HepG2 (cell line): Measurements from ENCODE around the gene ALDH3B2. TPM values are rescaled to one million over a fixed set of nuclear protein-coding genes. Genes with fewer than 3 reads are reported as not detected.

Source experiments
- BATF2 ChIP-seq: sonication (generic); formaldehyde crosslinking; IDR thresholded peaks from 2 replicates; pipeline ENCODE4 v1.8.0; 2022; ENCODE audit warnings: mild to moderate bottlenecking, missing genetic modification reagents, moderate library complexity
- EEA1 ChIP-seq: sonication (generic); formaldehyde crosslinking; IDR thresholded peaks from 2 replicates; pipeline ENCODE4 v1.5.1; 2020; ENCODE audit warnings: mild to moderate bottlenecking, missing genetic modification reagents, borderline replicate concordance
- FOXK2 ChIP-seq: fragments of 450-650 bp; IDR thresholded peaks from 2 replicates; pipeline ENCODE4 v1.6.1; 2016
- FOXM1 ChIP-seq: sonication (generic); formaldehyde crosslinking; IDR thresholded peaks from 2 replicates; pipeline ENCODE4 v1.5.0; 2020; ENCODE audit warnings: missing genetic modification reagents
- GTF2F1 ChIP-seq: fragments of 150-350 bp; IDR thresholded peaks from 2 replicates; pipeline ENCODE4 v1.6.1; 2014; ENCODE audit warnings: low read length
- KLF12 ChIP-seq: sonication (generic); formaldehyde crosslinking; IDR thresholded peaks from 2 replicates; pipeline ENCODE4 v1.4.0; 2020; ENCODE audit warnings: missing genetic modification reagents, borderline replicate concordance
- KLF15 ChIP-seq: sonication (generic); formaldehyde crosslinking; IDR thresholded peaks from 2 replicates; pipeline ENCODE4 v1.8.1; 2023; ENCODE audit warnings: borderline replicate concordance, mild to moderate bottlenecking, inconsistent platforms, missing genetic modification reagents, mixed read lengths
- MTF2 ChIP-seq: sonication (generic); formaldehyde crosslinking; IDR thresholded peaks from 2 replicates; pipeline ENCODE4 v1.5.0; 2020; ENCODE audit warnings: missing genetic modification reagents, borderline replicate concordance
- SMAD9 ChIP-seq: sonication (generic); formaldehyde crosslinking; IDR thresholded peaks from 2 replicates; pipeline ENCODE4 v1.5.1; 2020; ENCODE audit warnings: mild to moderate bottlenecking, missing genetic modification reagents
- SMC3 ChIP-seq: IDR thresholded peaks from 2 replicates; pipeline ENCODE4 v1.6.1; 2011; ENCODE audit warnings: low read length, improper control_type of control experiment
- SP5 ChIP-seq: IDR thresholded peaks from 2 replicates; pipeline ENCODE4 v1.6.1; 2016; ENCODE audit warnings: low read depth, borderline replicate concordance
- ZFP36L2 ChIP-seq: sonication (generic); formaldehyde crosslinking; IDR thresholded peaks from 2 replicates; pipeline ENCODE4 v1.4.0; 2020; ENCODE audit warnings: missing genetic modification reagents
- ZNF207 ChIP-seq: fragments of 450-650 bp; IDR thresholded peaks from 2 replicates; pipeline ENCODE4 v1.6.1; 2016; ENCODE audit warnings: antibody characterized with exemption, borderline replicate concordance
- ZNF556 ChIP-seq: sonication (generic); formaldehyde crosslinking; IDR thresholded peaks from 2 replicates; pipeline ENCODE4 v1.4.0; 2020; ENCODE audit warnings: mild to moderate bottlenecking, missing genetic modification reagents, borderline replicate concordance
- ZNF562 ChIP-seq: sonication (generic); formaldehyde crosslinking; IDR thresholded peaks from 2 replicates; pipeline ENCODE4 v1.8.0; 2022; ENCODE audit warnings: missing genetic modification reagents, borderline replicate concordance
- ZNF589 ChIP-seq: sonication (generic); formaldehyde crosslinking; conservative IDR thresholded peaks from 2 replicates; pipeline ENCODE4 v1.8.0; 2022; ENCODE audit warnings: mild to moderate bottlenecking, moderate library complexity, missing genetic modification reagents
- ZNF737 ChIP-seq: sonication (generic); formaldehyde crosslinking; IDR thresholded peaks from 2 replicates; pipeline ENCODE4 v1.5.0; 2020; ENCODE audit warnings: missing genetic modification reagents, mild to moderate bottlenecking, borderline replicate concordance
- polyA plus RNA-seq, 8 experiments: library from polyadenylated mRNA; depleted of rRNA in 3 of 8; stranded (reverse) in 7 of 8; unstranded in 1 of 8; fragments of >200 nt; fragmentation: Illumina TruSeq in 4 of 8; extraction: Trizol in 4 of 8; gene quantifications; 2 replicates each; pipeline versions ENCODE4 v1.2.1 to v1.2.3, GENCODE V29; 2011 to 2016; ENCODE audit warnings: low read depth in 4 of 8, missing spikeins in 1 of 8, mixed read lengths in 1 of 8; ENCODE audit not compliant: insufficient read depth in 1 of 8
- total RNA-seq, 5 experiments: library from RNA; depleted of rRNA; stranded (reverse); fragments of >200 nt; fragmentation: Illumina TruSeq; extraction: Trizol; gene quantifications; 2 replicates each; pipeline ENCODE4 v1.2.3, GENCODE V29; 2016; ENCODE audit warnings: low read depth in 1 of 5
- TF ChIP-seq, protein P1 (sequence below): sonication (generic); formaldehyde crosslinking; IDR thresholded peaks from 2 replicates; pipeline ENCODE4 v1.4.0; 2020; ENCODE audit warnings: missing genetic modification reagents, borderline replicate concordance
- TF ChIP-seq, protein P2 (sequence below): IDR thresholded peaks from 2 replicates; pipeline ENCODE4 v1.6.1; 2012; ENCODE audit warnings: low read depth, low read length, improper control_type of control experiment
- TF ChIP-seq, protein P3 (sequence below): sonication (generic); formaldehyde crosslinking; IDR thresholded peaks from 2 replicates; pipeline ENCODE4 v1.4.0; 2020; ENCODE audit warnings: low read depth, mild to moderate bottlenecking, missing genetic modification reagents

Gene ALDH3B2
- total and polyA plus RNA-seq, 2 of the 13 experiments (the other 11 are each of a cell fraction or from before 2014, with no cell fraction given): not detected

GRCh38 chr11:67629386-67630227 lies 44.8 kb downstream of the ALDH3B2 start, which contains the start of gene NUDT8 (continued):
- no peak; the same call in 1 of the 2 replicates for TF ChIP-seq BATF2 (CRISPR knock-in tag)
- TF ChIP-seq, protein P1, sequence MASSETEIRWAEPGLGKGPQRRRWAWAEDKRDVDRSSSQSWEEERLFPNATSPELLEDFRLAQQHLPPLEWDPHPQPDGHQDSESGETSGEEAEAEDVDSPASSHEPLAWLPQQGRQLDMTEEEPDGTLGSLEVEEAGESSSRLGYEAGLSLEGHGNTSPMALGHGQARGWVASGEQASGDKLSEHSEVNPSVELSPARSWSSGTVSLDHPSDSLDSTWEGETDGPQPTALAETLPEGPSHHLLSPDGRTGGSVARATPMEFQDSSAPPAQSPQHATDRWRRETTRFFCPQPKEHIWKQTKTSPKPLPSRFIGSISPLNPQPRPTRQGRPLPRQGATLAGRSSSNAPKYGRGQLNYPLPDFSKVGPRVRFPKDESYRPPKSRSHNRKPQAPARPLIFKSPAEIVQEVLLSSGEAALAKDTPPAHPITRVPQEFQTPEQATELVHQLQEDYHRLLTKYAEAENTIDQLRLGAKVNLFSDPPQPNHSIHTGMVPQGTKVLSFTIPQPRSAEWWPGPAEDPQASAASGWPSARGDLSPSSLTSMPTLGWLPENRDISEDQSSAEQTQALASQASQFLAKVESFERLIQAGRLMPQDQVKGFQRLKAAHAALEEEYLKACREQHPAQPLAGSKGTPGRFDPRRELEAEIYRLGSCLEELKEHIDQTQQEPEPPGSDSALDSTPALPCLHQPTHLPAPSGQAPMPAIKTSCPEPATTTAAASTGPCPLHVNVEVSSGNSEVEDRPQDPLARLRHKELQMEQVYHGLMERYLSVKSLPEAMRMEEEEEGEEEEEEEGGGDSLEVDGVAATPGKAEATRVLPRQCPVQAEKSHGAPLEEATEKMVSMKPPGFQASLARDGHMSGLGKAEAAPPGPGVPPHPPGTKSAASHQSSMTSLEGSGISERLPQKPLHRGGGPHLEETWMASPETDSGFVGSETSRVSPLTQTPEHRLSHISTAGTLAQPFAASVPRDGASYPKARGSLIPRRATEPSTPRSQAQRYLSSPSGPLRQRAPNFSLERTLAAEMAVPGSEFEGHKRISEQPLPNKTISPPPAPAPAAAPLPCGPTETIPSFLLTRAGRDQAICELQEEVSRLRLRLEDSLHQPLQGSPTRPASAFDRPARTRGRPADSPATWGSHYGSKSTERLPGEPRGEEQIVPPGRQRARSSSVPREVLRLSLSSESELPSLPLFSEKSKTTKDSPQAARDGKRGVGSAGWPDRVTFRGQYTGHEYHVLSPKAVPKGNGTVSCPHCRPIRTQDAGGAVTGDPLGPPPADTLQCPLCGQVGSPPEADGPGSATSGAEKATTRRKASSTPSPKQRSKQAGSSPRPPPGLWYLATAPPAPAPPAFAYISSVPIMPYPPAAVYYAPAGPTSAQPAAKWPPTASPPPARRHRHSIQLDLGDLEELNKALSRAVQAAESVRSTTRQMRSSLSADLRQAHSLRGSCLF (CRISPR knock-in tag): no peak
- TF ChIP-seq, protein P2, sequence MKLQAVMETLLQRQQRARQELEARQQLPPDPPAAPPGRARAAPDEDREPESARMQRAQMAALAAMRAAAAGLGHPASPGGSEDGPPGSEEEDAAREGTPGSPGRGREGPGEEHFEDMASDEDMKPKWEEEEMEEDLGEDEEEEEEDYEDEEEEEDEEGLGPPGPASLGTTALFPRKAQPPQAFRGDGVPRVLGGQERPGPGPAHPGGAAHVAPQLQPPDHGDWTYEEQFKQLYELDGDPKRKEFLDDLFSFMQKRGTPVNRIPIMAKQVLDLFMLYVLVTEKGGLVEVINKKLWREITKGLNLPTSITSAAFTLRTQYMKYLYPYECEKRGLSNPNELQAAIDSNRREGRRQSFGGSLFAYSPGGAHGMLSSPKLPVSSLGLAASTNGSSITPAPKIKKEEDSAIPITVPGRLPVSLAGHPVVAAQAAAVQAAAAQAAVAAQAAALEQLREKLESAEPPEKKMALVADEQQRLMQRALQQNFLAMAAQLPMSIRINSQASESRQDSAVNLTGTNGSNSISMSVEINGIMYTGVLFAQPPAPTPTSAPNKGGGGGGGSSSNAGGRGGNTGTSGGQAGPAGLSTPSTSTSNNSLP: no peak
- 0 out of 2 replicates have a peak, but pooled peaks have one; percentile 55 for TF ChIP-seq EEA1
- TF ChIP-seq MTF2 (CRISPR knock-in tag): no peak
- no peak for TF ChIP-seq ZNF737
- 0 out of 2 replicates have a peak, but pooled peaks have one; percentile 34 for TF ChIP-seq ZFP36L2
- TF ChIP-seq SP5 (CRISPR knock-in tag): no peak
- TF ChIP-seq GTF2F1: no peak
- TF ChIP-seq SMC3: peak; percentile 36; the same call in 1 of the 2 replicates
- TF ChIP-seq FOXM1 (CRISPR knock-in tag): no peak
- TF ChIP-seq, protein P3, sequence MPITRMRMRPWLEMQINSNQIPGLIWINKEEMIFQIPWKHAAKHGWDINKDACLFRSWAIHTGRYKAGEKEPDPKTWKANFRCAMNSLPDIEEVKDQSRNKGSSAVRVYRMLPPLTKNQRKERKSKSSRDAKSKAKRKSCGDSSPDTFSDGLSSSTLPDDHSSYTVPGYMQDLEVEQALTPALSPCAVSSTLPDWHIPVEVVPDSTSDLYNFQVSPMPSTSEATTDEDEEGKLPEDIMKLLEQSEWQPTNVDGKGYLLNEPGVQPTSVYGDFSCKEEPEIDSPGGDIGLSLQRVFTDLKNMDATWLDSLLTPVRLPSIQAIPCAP (CRISPR knock-in tag): 0 out of 2 replicates have a peak, but pooled peaks have one; percentile 66
- TF ChIP-seq SMAD9 (CRISPR knock-in tag): peak; percentile 72; the same call in 1 of the 2 replicates
- TF ChIP-seq ZNF207: no peak
- TF ChIP-seq FOXK2: no peak
- no peak for TF ChIP-seq ZNF589 (CRISPR knock-in tag)
- peak; percentile 77; the same call in 1 of the 2 replicates for TF ChIP-seq KLF12
- peak; percentile 50; the same call in 1 of the 2 replicates for TF ChIP-seq KLF15 (CRISPR knock-in tag)
- peak; percentile 34; the same call in 1 of the 2 replicates for TF ChIP-seq ZNF556 (CRISPR knock-in tag)
- TF ChIP-seq ZNF562 (CRISPR knock-in tag): no peak
